ENCODE data around the gene TRIM10. TPM values are rescaled to one million over a fixed set of nuclear protein-coding genes. Genes with fewer than 3 reads are reported as not detected.
"Not testable (repeated sequence)": the region's sequence is repeated elsewhere in the genome, so short reads cannot be mapped to it uniquely, and the experiment has no call there.

The TRIM10 gene
- total RNA-seq, 1 experiment from 2014 or later: 1.2 TPM

- no peak for DNase-seq (ENCODE audit: low spot score)
These were observed 10.9 kb upstream of the TRIM10 start for GRCh38 chr6:30171677-30172471.

DNA sequence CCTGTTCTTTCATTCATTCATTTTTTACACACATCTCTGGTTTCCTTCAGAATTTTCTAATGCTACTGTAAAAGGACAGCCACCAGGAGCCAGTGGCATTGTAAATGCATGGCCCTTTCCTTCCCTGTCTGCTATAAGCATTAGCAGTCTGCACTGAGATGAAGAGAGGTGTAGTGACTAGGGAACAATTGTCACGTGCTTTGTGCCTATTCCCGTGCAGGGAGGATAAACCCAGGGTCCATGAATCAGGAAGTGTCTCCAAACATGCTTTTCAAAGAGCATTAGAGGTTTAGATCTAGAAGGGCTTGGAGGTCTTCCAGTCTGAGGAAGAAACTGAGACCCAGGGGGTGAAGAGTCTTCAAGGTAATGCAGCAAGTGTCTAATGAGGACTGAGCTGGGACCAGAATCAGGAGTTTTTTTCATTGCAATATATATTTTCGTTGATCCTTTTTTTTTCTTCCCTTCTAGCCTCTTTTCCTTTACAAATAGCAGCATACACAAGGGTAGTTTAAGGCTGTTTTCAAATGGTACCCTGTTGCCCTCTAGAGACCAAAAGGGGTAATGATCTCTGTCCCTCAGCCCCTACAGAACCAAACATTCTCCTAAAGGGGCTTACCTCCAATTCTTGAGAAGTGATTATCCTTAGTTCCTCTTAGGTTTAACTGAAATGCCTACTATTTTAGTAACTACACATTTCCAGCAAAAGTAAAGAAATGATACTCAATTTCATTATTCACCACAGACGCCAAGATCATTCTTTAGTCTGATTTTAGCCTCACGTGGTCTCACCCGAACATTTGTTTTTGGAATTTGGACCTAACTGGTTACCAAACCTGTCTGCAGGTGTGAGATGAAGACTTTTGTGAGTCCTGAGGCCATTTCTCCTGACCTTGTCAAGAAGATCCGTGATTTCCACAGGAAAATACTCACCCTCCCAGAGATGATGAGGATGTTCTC lies 8.9 kb upstream of the TRIM10 start:
- DNase-seq (ENCODE audit: low spot score): peak; percentile 82

GRCh38 chr6:30168741-30169140 lies 7.7 kb upstream of the TRIM10 start:
- DNase-seq (ENCODE audit: low spot score): no peak

- DNase-seq (ENCODE audit: low spot score): no peak
These were observed 6.1 kb upstream of the TRIM10 start for GRCh38 chr6:30167101-30167500.

DNA sequence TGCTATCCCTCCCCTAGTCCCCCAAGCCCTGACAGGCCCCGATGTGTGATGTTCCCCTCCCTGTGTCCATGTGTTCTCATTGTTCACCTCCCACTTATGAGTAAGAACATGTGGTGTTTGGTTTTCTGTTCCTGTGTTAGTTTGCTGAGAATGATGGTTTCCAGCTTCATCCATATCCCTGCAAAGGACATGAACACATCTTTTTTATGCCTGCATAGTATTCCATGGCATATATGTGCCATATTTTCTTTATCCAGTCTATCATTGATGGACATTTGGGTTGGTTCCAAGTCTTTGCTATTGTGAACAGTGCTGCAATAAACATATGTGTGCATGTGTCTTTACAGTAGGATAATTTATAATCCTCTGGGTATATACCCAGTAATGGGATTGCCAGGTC lies 4.2 kb upstream of the TRIM10 start:
- DNase-seq (ENCODE audit: low spot score): not testable (repeated sequence)

DNA sequence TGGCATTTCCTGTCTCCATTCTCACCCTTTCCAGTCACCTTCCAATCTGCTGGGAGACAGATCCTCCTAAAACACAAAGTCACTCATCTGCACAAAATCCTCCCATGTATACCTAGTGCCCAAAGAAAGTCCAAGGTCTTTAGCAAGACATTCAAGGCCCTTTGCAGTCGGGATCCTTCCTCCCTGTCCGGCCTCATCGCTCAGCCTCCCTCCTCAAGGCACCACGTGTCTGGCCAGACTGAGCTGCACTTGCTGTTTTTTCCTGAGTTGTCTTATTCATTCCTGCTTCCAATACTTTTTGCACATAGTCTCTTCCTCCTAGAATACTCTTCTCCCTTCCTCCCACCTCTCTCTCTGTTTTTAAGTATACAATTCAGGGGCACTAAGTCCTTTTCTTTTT lies 3.7 kb upstream of the TRIM10 start:
- DNase-seq (ENCODE audit: low spot score): no peak

- DNase-seq (ENCODE audit: low spot score): peak; percentile 43
These were observed 3.1 kb upstream of the TRIM10 start for GRCh38 chr6:30163918-30164654.

DNA sequence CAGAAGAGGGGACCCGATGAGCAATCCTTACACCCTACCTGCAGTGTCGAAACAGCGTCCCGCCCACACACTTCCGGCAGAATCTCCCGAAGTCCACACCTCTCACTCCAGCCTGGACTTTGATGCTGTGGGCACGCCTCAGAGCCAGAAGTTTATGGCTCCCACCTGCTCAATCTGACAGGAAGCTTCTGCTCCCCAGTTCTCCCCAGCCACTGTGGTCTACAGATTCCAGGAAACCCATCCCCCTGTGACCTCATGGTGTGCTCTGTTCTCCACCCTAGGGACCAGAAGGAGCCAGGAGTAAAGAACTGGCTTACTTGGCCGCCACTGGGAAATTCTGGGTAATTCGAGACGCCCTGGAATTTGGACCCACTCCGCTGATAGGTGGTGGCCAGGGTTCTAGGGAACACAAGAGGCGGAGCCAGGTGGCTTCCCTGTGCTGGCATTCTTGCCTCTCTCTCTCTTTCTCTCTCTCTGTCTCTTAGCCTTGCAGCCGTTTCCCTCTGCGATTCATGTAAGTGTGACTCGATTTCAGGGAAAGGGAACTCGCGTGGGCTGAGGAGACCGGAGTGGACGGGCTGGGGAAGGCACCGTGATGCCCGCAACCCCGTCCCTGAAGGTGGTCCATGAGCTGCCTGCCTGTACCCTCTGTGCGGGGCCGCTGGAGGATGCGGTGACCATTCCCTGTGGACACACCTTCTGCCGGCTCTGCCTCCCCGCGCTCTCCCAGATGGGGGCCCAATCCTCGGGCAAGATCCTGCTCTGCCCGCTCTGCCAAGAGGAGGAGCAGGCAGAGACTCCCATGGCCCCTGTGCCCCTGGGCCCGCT lies 2.3 kb upstream of the TRIM10 start, which contains the start of gene TRIM15:
Gene TRIM15 (plus strand): TSS at position 457 of the 828 bp plus-strand sequence. CDS start 139 bp downstream, at position 596.
- DNase-seq (ENCODE audit: low spot score): peak; percentile 87

DNA sequence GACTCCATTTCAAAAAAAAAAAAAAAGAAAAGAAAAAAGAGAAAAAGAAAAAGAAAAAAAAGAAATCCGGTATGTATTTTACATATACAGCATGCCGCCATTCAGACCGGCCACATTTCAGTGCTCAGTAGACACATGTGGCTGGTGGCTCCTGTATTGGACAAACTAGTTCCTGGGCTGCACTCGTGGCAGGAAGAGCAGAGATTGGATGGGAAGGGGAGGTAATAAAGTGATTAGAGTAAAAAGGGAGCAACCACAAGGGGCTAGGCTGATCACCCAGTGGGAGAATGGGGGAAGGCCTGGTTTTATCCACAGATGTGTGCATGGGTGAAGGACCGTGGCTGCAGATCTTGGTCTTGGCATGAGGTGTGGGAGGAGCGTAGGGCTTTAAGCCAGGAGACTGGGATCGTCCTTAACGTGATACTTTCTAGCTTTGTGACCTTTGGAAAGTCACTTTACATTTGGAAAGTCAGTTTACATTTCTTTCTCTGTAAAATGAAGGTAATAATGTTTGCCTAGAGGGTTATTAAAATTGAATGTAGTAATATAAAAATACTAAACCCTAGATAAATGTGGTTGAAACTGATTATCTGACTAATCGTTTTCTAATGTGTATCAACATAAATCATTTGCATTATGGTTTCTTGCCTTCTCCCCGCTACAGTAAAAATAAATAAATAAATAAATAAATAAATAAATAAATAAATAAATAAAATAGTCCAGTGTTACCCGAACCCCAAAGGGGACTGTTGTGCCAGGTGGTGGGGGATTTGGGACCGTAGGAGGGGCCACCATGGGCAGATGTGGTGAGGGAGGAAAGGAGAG lies 1.5 kb upstream of the TRIM10 start:
- DNase-seq (ENCODE audit: low spot score): no peak

GRCh38 chr6:30160008-30160784 lies 815 bp downstream of the TRIM10 start:
- no peak for DNase-seq (ENCODE audit: low spot score)

DNA sequence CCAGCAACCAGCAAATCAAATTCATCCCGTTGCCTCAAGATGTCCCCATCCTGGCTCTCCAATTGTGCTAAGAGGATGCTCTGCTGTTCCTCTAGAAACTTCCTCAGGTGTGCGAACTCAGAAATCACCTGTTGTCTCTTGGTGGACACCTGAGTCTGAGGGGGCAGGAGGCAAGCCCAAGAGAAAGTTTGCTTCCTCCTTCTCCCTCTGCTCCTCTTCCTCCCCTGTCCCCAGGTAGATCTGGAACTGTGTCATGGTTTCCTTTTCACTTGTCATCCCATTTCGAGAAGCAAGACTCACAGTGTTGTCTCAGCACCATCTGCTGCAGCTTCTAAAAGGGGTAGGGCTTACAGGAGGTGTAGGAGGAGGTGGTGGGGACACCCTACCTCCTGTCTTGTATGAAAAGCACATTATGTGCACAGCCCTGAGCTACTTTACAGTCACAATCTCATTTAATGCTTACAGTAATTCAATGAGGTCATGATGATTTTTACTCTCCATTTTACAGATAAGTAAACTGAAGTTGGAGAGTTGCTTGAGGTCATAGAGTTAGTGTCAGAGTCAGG lies 2.5 kb downstream of the TRIM10 start:
- no peak for DNase-seq (ENCODE audit: low spot score)

DNA sequence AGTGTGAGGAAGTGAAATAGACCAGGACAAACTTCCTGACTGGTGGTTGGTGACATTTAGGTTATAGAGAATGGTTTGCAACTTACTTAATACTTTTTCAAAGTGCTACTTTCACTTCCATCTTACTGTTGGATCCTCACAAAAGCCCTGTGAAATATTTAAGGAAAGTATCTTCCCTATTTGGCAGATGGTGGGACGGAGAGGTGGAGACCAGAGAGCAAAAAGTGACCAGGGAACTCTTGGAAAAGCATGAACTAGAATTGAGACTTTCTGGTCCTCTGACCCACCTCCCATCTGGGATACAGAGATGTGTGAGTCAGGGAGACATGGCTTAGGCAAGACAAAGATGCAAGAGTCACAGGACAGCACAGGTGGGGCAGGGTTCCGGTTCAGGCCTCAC lies 3.0 kb downstream of the TRIM10 start:
- no peak for DNase-seq (ENCODE audit: low spot score)

- no peak for DNase-seq (ENCODE audit: low spot score)
These were observed 3.4 kb downstream of the TRIM10 start for GRCh38 chr6:30157581-30157980.

DNA sequence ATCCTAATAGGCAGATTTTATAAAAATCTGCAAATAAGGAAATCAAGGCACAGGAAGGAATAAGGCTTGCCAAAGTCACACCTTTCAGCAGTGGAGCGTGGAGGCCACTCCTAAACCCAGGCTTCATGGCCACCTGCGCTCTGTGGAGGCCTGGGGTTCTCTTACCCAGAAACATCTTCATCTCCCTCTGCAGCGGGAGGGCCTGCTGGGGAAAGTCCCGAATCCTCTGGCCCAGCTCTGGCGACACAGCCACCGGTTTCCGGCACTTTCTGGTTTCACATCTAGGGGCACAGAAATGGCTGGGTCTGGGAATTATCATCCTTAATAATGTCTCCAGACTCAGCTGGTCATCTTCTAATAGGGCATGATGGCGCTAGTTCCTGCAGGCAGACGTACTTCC lies 4.2 kb downstream of the TRIM10 start:
- DNase-seq (ENCODE audit: low spot score): no peak

GRCh38 chr6:30156262-30156599 lies 4.8 kb downstream of the TRIM10 start:
- DNase-seq (ENCODE audit: low spot score): peak; percentile 78

GRCh38 chr6:30155520-30156261 lies 5.3 kb downstream of the TRIM10 start:
- DNase-seq (ENCODE audit: low spot score): peak; percentile 42

DNA sequence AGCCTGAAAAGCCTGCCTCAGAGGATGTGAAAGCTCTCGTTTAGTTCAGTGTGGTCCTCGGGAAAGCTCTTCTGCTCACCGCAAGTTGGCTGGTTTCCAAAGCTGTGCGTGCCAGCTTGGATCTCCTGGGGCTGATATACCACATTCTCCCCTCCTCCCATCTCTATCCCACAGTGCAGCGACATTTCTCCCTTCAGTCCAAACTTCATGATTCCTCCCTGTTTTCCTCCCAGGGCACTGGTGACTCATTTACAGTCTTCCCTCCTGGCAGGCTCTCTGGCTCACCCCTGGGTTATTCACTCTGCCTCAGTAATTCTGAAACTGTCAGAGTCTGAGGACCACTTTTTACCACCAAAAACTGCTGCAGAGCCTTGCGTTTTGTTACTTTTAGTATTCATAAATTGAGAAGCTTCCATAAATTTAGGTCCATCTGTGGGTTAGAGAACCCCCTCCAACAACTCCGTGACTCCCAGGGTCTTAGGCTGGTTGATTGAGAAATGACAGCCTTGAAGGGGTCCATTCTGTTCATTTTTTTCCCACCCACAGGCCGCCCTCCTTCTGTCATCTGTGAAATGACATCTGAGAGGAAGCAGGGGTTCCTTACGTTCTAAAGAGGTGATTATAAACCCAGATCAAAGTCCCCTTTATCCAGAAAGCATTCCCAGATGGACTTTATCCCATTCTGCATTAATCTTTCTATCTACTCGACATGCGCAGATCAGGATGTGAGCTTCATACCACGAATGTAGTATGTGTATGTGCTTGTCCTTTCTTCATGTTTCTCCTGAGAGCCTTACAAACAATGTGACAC lies 6.1 kb downstream of the TRIM10 start:
- DNase-seq (ENCODE audit: low spot score): peak; percentile 62

Data from HT-29 (cell line).